Measurements from ENCODE around the gene SMIM21.

Gene SMIM21

GRCh38 chr18:75467851-75468250 lies 40.3 kb upstream of the SMIM21 start:
- no peak for TF ChIP-seq CTCF (IDR thresholded peaks at IDR 0.05; ENCODE audit: low read depth, low read length)
- DNase-seq (ENCODE audit: low read depth, low spot score) = no peak
- H3K4me3 ChIP-seq (ENCODE audit: low read depth, low read length) = no peak overlapping the region
- in situ Hi-C loops (cut with HindIII; ENCODE audit: low sequenced_read_pairs) = no loop called here

DNA sequence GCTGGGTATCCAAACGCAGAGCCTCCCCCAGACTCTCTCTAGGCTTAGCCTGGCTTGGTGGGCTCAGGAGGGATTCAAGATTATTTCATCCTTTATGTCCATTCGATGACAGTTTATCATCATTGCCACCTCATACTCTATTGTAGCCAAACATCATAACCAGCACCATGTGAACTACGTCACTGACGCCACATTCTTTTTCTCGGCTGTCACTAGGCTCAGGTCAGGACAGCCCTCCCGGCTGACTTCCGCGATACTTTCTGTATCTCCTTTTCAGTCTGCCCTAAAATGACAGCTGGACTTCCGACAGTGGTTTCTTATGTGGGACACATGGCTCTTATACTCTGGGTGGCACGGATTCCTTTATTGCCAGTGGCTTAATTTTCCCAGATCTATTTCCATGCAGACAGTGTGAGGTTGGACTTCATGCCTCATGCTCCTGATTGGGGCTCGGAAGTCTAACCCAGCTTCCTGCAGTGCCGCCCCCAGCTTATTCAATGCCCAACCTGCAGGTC lies 39.8 kb upstream of the SMIM21 start:
- TF ChIP-seq CTCF (IDR thresholded peaks at IDR 0.05; ENCODE audit: low read depth, low read length) = no peak
- no peak for DNase-seq (ENCODE audit: low read depth, low spot score)
- no peak overlapping the region for H3K4me3 ChIP-seq (ENCODE audit: low read depth, low read length)
- in situ Hi-C loops (cut with HindIII; ENCODE audit: low sequenced_read_pairs) = no loop called here

DNA sequence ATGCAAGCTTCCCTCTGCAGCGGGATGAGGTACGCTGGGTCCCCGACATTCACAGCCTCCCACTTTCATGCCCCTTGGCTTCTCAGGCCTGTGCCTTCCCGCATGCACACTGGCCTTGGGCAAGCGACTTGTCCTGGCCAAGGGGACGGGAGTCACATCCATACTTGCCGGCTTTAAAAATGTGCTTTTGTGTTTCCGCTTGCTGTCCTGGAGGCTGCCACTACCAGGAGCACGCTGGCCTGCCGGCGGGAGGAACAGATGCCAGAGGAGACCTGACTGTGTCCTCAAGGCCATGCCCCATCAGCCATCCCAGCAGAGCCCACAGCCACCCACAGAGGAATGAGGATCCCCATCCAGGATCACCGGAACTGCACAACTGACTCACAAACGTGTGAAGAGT lies 36.9 kb upstream of the SMIM21 start:
- no peak overlapping the region for H3K4me3 ChIP-seq (ENCODE audit: low read depth, low read length)
- in situ Hi-C loops (cut with HindIII; ENCODE audit: low sequenced_read_pairs) = no loop called here
- no peak for TF ChIP-seq CTCF (IDR thresholded peaks at IDR 0.05; ENCODE audit: low read depth, low read length)
- DNase-seq (ENCODE audit: low read depth, low spot score) = no peak

DNA sequence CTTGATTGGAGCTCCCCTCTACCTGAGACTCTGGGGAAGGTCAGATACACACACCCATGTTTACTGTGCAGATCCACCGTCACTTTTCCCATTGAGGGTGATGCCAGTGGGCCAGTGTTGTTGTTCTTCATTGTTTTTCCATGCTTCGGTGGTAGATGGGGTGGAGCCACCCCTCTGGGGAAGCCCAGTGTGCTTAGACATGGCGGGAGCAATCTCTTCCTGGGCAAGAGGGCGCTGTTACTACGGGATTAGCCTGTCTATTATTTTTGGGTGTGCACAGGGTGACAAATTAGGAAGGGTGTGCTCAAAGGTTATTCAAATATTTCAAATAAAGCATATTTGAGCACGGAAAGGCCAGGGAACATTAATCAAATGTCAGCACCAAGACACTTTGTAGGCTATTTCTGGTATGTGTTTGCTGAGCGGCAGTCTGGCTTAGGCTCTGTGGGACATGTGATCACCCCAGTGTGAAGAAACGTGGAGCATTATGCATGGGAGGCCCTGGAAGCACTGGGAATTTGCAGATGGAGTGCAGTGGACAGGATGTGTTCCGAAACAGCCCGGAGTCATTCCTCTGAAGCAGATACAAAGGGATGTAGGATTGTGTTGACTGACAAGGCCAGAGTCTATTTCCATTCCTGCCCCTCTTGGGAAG lies 34.8 kb upstream of the SMIM21 start:
- no peak overlapping the region for H3K4me3 ChIP-seq (ENCODE audit: low read depth, low read length)
- DNase-seq (ENCODE audit: low read depth, low spot score) = no peak
- no peak for TF ChIP-seq CTCF (IDR thresholded peaks at IDR 0.05; ENCODE audit: low read depth, low read length)
- in situ Hi-C loops (cut with HindIII; ENCODE audit: low sequenced_read_pairs) = no loop called here

DNA sequence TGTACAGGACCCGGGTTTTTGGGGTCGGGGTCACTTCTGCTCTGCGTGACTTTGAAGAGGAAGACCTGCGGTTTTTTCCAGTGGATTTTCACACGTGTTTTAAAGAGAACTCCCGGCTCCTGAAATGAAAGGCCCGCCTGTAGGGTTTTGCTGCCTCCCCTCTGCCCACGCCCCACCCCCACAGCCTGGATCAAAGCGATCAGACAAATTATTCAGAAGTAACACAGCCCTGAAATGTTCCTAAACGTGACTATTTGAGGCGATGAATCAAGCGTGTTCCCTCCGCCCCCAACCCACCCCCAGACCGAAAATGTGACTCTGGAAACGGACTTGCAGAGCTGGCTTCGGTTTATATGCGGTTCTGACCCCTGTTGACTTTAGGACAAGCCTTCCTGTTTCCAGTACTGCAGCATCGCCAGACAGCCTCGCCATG lies 28.7 kb upstream of the SMIM21 start:
- in situ Hi-C loops (cut with HindIII; ENCODE audit: low sequenced_read_pairs) = no loop called here
- no peak for DNase-seq (ENCODE audit: low read depth, low spot score)
- TF ChIP-seq CTCF (IDR thresholded peaks at IDR 0.05; ENCODE audit: low read depth, low read length) = no peak
- H3K4me3 ChIP-seq (ENCODE audit: low read depth, low read length) = peak overlapping the region; percentile 25

DNA sequence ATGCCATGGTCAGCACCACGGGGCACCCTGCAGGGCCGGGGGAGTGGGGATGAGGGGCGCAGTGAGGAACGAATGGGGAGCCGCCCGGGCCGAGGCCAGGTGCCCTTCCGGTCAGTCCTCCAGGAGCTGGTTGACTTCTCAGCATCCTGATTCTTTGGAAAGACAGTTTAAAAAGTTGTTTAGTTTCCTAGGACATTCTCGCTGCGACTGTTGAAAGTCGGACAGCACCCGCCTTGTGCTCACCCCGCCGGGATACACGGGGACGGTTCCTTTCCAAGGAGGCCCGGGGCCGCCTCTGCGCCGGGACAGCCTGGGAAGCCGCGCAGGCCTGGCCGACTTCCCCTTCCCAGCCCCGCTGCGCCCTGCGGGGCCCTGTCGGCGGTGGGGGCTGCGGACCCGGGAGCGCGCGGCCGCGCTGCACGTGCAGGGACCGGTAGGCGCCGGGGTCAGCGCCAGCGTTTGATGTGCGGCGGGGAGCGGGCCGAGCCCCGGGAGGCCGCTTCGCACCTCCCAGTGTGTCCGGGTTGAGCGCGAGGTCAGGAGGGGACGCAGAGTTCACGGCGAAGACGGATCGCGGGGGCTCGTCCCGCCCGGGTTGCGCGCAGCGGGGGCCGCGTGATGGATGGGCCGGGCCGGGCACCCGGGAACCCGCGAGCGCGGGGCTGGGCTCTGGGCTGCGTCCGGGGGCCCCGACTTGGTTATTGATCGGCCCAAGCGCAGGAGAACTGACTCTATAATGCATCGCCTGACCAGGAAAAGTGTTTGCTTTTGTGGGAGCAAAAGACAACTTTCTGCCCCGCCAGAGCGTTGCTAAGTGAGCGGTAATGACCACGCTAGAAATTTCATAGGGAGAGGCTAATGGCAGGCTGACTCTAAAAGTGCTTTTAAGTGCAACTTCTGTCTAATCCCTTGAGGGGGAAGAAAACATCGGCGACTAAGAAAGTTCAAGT lies 28.0 kb upstream of the SMIM21 start:
- in situ Hi-C loops (cut with HindIII; ENCODE audit: low sequenced_read_pairs) = no loop called here
- peak overlapping the region; percentile 25 for H3K4me3 ChIP-seq (ENCODE audit: low read depth, low read length)
- DNase-seq (ENCODE audit: low read depth, low spot score) = peak; percentile 43
- no peak for TF ChIP-seq CTCF (IDR thresholded peaks at IDR 0.05; ENCODE audit: low read depth, low read length)
